PFSK-1 (cell line): ENCODE data around the gene GHRL.

Experiments used
- FOXP2 ChIP-seq: optimal IDR thresholded peaks from 2 replicates; pipeline ENCODE3; 2011; ENCODE audit warnings: borderline replicate concordance, control low read depth, inconsistent platforms; ENCODE audit not compliant: insufficient read depth; ENCODE audit errors: extremely low read length, extremely low read depth
- POLR2AphosphoS5 ChIP-seq: IDR thresholded peaks from 2 replicates; pipeline ENCODE4 v1.6.1; 2012; ENCODE audit warnings: low read depth, mild to moderate bottlenecking, control low read depth, low read length, moderate library complexity
- SIN3A ChIP-seq: IDR thresholded peaks from 2 replicates; pipeline ENCODE4 v1.6.1; 2012; ENCODE audit warnings: mild to moderate bottlenecking, low read length, moderate library complexity, borderline replicate concordance; ENCODE audit not compliant: insufficient read depth
- TAF1 ChIP-seq: IDR thresholded peaks from 2 replicates; pipeline ENCODE4 v1.6.1; 2012; ENCODE audit warnings: low read length, control low read depth, borderline replicate concordance; ENCODE audit not compliant: insufficient read depth
- TF ChIP-seq, protein P1 (sequence below), 2 experiments: IDR thresholded peaks; 2 replicates each; pipeline versions ENCODE4 v1.6.1 to v1.8.0; 2011 to 2012; ENCODE audit warnings: low read depth in 2 of 2, low read length in 2 of 2, control low read depth in 1 of 2, inconsistent platforms in 1 of 2, mild to moderate bottlenecking in 1 of 2, moderate library complexity in 1 of 2; ENCODE audit not compliant: insufficient read depth in 1 of 2

The GHRL gene

DNA sequence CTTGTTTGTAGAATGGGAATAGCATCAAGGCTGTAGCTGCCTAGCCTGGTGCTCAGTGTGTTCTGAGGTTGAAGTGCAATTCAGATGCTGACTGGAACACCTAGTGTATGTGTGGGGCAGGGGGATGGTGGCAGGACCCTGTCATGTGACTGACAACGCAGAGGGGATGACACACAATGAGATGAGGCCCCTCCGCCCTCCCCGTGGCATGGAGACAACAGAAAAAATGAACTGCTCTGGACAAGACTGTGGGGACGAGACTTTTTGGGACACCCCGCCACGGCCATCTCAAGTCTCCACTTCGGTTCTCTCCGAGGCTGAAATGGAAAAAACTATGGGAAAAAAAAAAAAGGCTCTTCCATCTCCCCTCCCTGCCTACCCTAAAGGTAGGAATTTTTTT is 38.6 kb upstream of the GHRL start:
- TF ChIP-seq, protein P1, sequence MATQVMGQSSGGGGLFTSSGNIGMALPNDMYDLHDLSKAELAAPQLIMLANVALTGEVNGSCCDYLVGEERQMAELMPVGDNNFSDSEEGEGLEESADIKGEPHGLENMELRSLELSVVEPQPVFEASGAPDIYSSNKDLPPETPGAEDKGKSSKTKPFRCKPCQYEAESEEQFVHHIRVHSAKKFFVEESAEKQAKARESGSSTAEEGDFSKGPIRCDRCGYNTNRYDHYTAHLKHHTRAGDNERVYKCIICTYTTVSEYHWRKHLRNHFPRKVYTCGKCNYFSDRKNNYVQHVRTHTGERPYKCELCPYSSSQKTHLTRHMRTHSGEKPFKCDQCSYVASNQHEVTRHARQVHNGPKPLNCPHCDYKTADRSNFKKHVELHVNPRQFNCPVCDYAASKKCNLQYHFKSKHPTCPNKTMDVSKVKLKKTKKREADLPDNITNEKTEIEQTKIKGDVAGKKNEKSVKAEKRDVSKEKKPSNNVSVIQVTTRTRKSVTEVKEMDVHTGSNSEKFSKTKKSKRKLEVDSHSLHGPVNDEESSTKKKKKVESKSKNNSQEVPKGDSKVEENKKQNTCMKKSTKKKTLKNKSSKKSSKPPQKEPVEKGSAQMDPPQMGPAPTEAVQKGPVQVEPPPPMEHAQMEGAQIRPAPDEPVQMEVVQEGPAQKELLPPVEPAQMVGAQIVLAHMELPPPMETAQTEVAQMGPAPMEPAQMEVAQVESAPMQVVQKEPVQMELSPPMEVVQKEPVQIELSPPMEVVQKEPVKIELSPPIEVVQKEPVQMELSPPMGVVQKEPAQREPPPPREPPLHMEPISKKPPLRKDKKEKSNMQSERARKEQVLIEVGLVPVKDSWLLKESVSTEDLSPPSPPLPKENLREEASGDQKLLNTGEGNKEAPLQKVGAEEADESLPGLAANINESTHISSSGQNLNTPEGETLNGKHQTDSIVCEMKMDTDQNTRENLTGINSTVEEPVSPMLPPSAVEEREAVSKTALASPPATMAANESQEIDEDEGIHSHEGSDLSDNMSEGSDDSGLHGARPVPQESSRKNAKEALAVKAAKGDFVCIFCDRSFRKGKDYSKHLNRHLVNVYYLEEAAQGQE (IDR thresholded peaks at IDR 0.05; ENCODE audit: insufficient read depth in 1 of 2, low read depth in 2 of 2, low read length in 2 of 2) = no peak
- TF ChIP-seq POLR2AphosphoS5 = no peak
- TF ChIP-seq TAF1 = no peak
- no peak for TF ChIP-seq FOXP2
- no peak for TF ChIP-seq SIN3A

DNA sequence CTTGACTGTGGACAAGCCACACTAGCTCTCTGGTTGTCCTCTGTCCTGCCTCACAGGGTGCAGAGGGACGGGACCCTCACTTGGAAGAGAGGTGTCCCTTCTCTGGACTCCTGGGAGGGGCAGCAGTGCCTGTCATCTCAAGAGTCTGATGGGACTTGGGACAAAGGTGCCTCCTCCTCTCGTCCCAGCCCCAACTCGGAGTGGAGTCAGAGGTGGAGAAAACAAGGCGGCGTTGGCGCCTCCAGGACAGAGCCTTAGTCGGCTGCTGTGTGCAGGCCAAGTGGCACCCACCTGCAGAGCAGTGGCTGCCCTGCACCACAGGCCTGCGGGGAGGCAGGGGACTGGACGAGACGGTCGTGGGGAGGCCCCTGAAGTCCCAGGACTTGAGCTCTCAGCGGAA is 37.6 kb upstream of the GHRL start:
- TF ChIP-seq FOXP2 (no peak), POLR2AphosphoS5 (no peak), SIN3A (no peak), TAF1 (no peak)
- TF ChIP-seq, protein P1 (IDR thresholded peaks at IDR 0.05; ENCODE audit: insufficient read depth in 1 of 2, low read depth in 2 of 2, low read length in 2 of 2) = no peak

DNA sequence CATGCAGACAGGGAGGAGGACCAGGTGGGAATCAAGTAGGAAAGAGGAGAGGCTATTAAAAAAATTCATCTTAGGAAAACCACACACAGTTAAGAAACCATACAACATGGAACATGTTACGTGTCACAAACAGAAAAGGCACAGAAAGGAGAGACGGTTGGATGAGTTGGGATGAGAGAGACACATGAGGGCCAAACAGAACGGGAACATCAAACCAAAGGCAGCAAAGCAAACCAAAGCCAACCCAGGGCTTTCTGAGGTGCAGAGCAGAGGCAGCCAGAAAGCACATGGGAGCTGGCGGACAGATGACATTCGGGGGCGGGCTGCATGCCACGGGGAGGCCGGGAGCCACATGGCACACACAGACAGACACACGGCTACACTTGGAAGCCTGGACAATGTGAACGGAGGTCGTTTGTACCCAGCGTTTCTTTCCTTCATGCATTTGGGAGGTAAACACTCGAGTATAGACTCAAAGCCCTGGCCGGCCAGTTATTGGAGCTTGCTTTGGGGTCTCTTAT is 36.8 kb upstream of the GHRL start:
- TF ChIP-seq FOXP2 (no peak), TAF1 (no peak), SIN3A (no peak), POLR2AphosphoS5 (no peak)
- TF ChIP-seq, protein P1 (IDR thresholded peaks at IDR 0.05; ENCODE audit: insufficient read depth in 1 of 2, low read depth in 2 of 2, low read length in 2 of 2) = no peak

DNA sequence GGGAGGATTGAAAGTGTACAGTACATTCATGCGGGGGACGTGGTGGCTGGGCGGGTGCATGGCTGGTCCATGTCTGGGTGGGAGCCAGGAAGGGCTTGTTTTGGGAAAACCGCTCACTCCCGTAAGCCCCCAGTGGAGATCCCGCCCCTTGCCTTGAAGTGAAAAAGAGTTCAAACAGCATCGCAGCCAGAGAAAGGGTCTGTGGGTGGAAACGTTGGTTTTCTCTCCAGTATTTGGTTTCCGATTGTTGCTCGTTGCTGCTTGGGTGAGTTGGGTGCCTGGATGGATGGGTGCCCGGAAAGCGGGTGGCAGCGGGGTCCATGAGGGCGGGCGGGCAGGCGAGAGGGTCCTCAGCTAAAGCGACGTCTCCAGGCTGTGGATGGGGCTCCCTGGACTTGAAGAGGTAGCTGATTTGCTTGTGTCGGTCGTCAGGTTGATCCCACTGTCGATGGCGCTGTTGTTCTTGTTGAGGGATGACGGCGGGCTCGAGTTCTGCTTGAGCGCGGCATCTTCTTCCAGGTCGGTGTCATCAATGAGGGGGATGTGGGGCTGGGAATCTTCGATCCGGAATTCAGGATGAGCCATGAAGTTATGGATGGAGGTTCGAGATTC is 35.8 kb upstream of the GHRL start:
- TF ChIP-seq POLR2AphosphoS5 (no peak), SIN3A (no peak), TAF1 (no peak), FOXP2 (no peak)
- TF ChIP-seq, protein P1 (IDR thresholded peaks at IDR 0.05; ENCODE audit: insufficient read depth in 1 of 2, low read depth in 2 of 2, low read length in 2 of 2) = no peak

DNA sequence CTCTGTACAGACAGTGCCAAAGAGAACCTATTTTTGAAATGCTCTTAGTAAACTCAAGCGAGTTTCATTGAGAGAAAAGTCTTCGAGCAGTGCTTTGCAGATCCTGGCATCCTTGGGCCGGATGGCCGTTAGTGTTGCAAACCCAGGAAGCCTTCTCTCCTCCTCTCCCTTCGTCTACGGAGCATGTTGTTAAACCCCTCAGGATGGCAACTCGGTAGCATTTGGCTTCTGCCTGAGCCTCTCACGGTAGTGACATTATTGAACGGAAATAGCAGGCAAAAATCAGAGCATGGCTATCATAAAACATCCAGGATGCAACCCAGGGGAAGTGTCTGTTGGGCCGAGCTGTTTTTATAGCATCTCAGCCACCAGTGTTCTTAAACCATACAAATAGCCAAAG is 34.8 kb upstream of the GHRL start:
- no peak for TF ChIP-seq SIN3A
- TF ChIP-seq TAF1 = no peak
- TF ChIP-seq POLR2AphosphoS5 = no peak
